ENCODE measurements around the gene NLGN1.

Gene NLGN1

DNA sequence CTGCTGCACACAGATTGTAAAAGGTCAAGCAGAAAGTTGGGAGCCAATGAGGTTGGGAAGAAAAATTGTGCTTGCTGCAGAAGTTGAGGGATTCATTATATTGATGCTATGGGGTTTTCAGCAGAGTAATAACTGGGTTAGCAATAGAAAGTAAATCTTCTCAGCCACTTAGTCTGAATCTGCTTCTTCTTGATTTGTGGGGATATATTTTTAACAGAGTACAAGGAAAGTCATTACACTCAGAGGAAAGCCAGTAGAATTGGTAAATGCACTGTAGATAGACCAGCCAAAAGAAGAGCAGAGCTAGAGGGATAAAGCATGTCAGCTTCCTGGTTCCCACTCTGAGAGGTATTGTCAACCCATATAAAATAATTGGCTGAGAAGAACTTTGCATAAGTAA lies 663.6 kb downstream of the NLGN1 start:
- DNase-seq (ENCODE audit: low read depth in 2 of 3, low spot score in 2 of 3): no peak

DNA sequence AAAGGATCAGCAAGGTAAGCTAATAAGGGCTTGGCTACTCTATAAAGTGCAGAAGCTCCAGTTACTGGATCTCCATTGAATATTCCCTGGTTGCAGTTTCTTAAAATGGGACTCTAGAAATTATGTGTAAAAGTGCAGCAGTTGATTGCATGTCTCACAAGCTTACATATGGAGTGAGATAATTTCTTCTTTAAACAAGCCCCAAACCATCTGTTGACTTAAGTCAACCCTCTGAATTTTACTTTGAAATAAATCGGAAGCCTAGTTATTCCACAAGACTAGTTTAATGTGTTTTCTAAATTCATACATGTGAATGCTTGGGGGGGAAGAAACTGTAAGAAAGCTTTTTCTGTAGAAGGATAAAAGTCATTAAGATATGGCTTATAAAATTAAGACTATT lies 664.2 kb downstream of the NLGN1 start:
- no peak for DNase-seq (ENCODE audit: low read depth in 2 of 3, low spot score in 2 of 3)

DNA sequence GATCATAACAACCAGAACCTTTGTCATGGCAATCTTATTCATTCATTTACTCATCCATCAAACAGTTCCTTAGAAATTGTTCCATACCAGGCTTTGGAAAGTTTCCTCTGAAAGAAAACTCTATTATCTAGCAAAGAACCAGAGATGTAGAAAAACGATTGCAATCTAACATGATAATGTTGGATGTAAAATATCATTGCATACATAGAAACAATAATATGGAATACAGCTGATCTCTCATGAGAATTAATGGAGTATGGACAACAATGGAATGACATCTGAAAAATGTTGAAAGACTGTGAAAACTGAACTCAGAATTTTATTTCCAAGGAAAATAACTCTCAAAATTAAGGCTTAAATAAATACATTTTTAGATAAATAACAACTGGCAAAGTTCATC lies 665.4 kb downstream of the NLGN1 start:
- DNase-seq (ENCODE audit: low read depth in 2 of 3, low spot score in 2 of 3): no peak

DNA sequence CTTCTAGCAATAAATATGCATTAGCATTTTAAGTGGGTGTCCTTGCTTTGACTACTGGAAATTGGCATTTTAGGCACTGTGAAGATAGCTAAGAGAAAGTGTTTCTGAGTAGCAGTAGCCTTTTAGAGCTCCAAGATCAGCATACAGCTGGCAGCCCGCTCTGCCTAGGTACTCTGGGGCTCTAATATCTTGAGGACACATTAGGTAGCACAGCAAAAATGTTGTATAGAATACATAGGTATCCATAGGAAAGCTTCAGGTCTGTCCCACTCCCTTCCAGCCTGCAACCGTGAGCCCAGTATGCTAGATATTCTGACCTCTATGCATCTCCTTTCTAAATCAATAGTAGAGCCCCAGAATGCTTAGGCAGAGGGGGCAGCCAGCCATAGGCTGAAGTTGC lies 670.5 kb downstream of the NLGN1 start:
- DNase-seq (ENCODE audit: low read depth in 2 of 3, low spot score in 2 of 3): no peak

DNA sequence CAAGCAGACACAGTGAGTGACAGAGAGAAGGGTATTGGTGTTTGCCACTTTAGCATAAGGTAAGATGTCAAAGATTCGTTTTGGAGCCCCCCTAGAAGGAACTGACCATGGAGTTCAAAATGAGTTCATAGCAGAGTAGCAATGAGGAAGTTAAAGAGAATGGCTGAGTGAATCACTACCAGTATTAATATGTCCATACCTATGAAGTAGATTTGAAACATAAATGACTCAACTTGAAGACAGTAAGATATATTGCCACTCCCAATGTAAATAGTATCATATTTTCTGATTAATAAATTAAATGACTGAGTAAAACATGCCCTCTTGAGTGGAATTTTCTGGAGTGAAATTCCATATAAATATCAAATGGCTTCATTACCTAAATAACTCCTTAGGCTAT lies 675.1 kb downstream of the NLGN1 start:
- DNase-seq (ENCODE audit: low read depth in 2 of 3, low spot score in 2 of 3): no peak

DNA sequence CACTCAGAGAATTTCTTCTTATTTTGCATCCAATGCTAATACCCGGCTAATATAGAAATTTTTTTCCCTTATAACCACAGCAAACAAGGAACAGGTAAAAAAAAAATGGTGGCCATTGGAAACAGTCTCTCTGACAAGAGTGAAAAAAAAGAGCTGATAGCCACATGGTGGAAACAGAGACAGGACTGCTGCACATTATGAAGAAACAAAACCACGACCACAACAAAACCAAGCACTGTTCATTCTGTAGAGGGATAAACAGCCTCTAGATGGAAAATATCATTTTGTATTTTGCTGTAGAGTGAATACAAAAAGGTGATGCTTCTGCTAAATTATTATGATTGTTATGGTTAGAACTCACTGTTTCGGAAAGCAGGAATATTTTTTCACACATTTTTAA lies 686.2 kb downstream of the NLGN1 start:
- no peak for DNase-seq (ENCODE audit: low read depth in 2 of 3, low spot score in 2 of 3)

DNA sequence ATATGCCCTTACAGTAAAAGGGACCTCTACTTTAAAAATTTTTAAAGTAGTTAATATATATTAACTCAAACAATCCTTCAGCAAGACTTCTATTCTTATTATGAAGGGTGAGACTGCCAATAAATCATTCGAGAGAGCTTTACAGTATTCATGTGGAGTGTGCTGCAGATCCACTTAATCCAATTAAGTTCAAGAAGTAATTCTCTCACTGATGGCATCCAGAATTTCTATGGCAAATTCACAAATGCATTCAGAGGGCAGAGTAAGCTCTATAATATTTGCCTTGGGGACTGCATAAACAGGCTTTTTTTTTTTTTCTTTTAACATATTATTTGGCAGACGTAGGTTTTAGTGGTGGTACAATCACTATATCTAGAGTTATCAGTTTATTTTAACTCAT lies 692.0 kb downstream of the NLGN1 start:
- DNase-seq (ENCODE audit: low read depth in 2 of 3, low spot score in 2 of 3): no peak

DNA sequence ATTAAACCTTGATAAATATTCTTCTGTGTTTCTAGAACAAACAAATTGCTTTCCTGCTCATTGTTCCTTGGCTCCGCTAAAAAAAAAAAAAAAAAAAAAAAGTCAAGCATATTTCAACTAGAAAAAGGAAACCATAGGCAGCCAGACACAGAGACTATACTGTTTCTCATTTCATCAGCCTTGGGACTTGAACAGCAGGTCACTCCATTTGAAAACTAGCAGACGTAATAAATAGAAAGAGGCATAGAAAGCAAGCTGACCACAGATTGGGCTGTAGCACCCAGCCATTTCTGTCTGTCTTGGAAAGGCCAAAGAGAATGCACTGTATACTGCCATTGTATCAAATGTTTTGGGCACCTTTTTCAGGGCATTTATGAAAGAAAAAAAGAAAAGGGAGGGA lies 697.1 kb downstream of the NLGN1 start:
- no peak for DNase-seq (ENCODE audit: low read depth in 2 of 3, low spot score in 2 of 3)

DNA sequence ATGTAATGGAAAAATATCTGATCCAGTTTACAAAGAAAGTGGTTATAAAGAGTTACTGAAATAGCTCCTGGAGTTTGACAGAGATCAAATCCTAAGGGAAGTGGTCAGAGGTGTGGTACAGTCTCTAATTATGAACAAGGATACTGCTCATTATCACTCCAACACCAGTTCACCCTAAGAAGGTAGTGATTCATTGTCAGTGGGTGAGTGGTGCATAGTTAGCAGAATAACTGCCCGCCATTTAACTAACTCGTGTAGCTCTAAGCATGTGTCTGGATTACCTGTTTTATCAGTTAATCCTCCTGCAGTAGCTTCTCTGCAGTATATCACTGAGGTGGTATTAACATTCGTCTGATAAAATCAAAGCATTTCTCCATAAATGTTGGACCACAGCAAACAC lies 700.1 kb downstream of the NLGN1 start:
- DNase-seq (ENCODE audit: low read depth in 2 of 3, low spot score in 2 of 3): no peak

DNA sequence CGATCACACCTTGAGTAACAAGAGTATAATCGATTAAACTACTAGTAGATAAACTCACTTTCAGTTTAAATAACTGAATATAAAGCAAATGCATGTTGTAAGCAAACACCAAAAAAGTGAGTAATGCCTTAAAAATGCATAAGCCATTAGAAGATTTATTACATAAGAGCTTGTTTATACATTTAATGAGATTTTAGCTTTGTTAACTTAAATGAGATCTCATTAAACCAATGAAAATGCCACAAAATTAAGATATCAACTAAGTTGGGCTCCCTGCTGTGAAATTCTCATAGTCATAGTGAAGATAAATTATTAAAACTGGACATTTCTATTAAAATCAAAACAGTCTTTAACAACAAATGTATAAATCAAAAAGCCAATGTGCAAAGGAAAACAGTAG lies 701.2 kb downstream of the NLGN1 start:
- DNase-seq (ENCODE audit: low read depth in 2 of 3, low spot score in 2 of 3): no peak

DNA sequence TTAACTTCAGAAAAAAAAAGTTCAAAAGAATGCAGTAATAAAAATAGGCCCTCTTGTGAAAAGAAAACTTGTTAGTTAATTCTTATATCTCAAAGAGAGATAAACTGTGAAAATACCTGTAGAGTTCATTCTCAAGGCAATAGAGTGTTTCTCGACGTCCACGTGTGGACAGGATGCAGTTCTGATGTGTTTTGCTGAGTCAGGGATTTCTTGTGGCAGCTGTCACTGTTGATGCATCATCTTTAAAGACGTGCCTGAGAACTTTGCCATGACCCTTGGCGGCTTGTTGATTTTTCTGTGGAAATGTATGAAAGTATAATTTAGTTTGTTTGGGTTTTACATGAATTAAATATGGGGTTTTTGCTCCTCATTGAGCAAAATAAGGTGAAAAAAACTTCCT lies 702.2 kb downstream of the NLGN1 start:
- DNase-seq (ENCODE audit: low read depth in 2 of 3, low spot score in 2 of 3): no peak

DNA sequence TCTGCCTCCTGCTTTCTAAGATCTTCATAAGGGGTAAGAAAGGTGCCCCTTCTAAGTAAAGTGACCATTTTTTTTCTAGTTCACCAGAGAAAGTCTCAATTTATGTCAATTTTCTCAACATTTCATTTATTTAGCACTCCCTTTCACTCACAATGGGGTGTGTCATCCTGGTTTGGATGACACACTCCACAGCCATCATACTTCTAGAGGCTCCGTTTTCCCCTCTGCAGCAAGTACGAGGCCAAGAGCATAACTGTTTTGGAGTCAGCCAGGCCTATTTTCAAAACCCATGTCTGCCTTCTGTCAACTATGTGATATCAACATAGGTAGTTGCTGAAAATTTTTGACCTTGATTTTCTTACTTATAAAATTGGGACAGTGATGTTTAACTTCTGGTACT lies 703.2 kb downstream of the NLGN1 start:
- DNase-seq (ENCODE audit: low read depth in 2 of 3, low spot score in 2 of 3): no peak

DNA sequence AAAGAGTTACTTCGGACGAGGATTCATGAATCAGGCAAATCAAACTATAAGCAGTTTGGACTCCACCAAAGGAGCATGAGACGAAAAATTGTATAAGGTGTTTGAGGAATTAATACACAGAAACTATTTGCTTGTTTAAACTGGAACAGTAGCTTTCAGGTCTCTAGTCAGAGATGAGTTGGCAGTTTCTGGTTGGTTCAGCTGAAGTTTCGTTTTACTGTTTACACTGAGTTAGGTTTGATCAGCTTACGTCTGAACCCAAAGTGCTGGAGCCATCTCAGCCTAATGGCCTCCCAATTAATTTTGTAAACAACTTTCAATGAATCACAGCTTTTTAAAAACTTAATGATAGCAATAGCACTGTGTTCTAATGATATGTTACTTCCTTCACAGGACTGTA lies 703.7 kb downstream of the NLGN1 start:
- DNase-seq (ENCODE audit: low read depth in 2 of 3, low spot score in 2 of 3): no peak

DNA sequence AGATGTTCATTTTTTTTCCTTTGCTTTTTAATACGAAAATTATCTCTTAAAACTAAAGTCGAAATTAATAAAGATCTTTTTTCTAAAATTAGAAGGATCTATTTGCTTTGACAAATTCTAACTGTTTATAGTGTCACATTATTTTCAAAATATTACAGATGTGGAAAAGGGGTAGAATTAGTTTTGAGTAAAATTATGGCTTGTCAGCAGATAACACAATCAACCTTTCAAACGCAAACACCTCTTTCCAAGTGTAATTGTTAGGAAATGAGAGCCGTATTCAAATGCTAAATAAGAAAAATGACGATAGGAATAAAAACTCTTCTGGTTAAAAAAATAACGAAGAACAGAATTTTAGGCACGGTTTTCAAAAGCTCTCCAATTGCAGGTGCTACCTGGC lies 704.7 kb downstream of the NLGN1 start:
- DNase-seq (ENCODE audit: low read depth in 2 of 3, low spot score in 2 of 3): no peak

DNA sequence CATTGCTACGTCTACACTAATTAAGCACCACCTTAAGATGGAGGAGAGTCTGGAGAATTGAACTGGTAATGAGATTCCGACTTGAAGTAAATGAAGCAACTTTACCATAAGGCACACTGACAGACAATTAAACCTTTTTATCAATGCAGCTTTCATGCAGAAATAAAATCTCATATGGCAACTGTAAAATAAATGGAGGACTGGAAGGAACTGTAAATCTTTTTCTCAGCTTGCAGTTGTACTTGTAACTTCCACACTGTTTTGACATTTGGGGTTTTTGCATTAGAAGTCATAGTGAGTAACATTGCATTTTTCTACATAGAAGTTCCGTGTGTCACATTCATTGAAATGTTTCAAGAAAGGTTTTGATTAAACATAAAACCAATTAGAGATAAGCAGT lies 705.3 kb downstream of the NLGN1 start:
- no peak for DNase-seq (ENCODE audit: low read depth in 2 of 3, low spot score in 2 of 3)

DNA sequence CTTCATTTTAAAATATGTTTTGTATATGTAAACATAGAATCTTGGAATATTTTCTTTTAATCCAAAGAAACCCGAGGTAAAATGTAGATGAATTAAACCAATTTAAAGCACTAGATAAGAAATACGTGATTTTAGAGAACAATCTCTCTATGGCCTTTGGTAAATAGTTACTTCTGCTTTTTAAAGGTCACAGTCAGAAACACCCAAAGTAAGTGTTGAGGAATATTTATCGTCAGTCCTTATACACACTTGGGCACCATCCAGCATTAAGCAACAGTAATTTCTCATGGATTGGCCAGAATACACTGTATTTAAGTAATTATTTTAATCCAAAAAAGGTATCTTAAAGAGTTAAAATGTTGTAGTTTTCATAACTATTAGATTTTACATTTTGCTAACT lies 713.2 kb downstream of the NLGN1 start:
- no peak for DNase-seq (ENCODE audit: low read depth in 2 of 3, low spot score in 2 of 3)

DNA sequence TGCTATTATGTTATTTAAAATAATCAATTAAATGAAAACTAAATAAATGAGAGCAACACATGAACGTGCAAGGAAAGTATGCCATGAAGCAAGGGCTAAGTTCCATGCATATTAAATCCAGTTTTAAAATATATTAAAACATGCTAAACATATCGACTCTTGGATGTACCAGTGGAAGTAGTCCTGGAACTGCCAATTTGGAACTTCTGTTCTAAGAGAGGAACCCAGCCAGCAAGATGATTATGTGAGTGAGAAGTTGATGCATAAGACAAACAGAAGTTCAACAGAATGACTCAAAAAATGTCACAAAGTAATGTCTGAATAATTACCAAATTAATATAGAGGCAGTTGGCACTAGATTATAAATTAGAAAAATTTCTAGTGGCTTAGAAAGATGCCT lies 714.2 kb downstream of the NLGN1 start:
- no peak for DNase-seq (ENCODE audit: low read depth in 2 of 3, low spot score in 2 of 3)

DNA sequence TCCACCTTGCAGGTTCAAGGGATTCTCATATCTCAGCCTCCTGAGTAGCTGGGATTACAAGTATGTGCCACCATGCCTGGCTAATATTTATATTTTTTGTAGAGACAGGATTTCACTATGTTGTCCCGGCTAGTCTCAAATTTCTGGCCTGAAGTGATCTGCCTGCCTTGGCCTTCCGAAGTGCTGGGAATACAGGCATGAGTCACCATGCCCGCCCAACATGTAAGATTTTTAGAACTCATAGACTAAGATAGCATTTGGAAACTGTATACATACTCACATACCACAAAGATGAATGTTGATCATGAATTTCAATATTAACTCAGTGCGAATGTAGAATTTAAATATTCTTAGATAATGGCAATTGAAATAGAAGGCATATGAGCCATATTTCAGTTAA lies 718.9 kb downstream of the NLGN1 start:
- DNase-seq (ENCODE audit: low read depth in 2 of 3, low spot score in 2 of 3): no peak

DNA sequence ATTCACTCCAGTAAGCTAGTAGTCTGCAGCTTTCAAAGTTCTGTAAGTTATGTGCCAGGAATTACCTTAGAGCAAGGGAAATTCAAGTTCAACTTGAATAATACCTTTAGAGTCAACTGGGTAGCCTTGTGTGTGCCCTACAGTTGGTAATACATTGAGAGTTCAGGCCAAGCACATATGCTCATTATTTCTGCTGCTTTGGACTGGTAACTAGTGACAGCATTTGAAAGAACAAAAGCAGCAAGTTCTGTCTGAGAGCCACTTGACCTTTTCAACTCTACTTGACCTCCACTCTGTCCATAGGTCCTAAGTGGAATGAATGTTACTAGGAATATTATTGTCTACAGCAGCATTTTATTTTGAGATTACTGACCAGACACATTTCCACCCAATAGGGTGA lies 723.5 kb downstream of the NLGN1 start:
- DNase-seq (ENCODE audit: low read depth in 2 of 3, low spot score in 2 of 3): no peak

DNA sequence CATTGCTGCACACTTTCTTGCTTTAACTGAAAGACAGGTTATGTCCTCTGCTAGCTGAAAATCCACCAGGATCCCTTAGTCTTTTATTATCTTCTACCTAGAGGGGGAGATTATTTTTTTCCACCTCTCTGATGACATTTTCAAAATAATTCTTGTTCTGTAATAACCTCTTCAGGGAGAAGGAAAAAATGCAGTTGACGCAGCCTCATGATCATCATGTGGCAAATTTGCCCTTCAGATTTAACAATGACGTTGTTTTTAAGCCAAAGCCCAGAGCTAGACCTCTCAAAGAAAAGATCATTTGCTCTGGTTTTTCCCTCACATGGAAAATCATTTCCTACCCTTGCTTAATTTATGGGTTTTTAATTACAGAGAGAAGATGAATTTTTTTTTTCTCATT lies 724.9 kb downstream of the NLGN1 start:
- DNase-seq (ENCODE audit: low read depth in 2 of 3, low spot score in 2 of 3): no peak

DNA sequence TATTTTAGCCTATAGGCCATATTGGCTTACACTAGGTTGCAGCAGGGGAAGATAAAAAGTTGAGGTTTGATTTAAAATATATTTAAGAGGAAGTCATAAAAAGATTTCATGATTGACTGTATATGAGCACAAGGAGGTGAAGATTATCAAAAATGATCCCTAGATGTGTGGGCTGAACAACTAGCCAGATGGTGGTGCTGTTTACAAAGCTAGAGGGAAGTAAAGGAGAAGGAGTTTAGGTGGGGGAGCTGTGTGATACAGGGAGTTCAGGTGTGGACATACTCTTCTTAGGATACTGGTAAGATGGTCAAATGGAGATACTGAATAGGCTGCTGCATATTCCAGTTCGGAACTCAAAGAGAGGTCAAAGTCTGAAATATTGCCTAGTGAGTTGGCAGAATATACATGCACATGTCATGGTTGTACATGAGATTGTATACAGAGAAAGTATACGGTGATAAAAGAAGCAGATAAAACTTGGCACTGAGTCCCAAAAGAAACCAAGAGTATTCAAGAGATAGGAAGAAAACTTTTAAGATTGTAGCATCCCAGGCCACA lies 727.8 kb downstream of the NLGN1 start:
- no peak for DNase-seq (ENCODE audit: low read depth in 2 of 3, low spot score in 2 of 3)

DNA sequence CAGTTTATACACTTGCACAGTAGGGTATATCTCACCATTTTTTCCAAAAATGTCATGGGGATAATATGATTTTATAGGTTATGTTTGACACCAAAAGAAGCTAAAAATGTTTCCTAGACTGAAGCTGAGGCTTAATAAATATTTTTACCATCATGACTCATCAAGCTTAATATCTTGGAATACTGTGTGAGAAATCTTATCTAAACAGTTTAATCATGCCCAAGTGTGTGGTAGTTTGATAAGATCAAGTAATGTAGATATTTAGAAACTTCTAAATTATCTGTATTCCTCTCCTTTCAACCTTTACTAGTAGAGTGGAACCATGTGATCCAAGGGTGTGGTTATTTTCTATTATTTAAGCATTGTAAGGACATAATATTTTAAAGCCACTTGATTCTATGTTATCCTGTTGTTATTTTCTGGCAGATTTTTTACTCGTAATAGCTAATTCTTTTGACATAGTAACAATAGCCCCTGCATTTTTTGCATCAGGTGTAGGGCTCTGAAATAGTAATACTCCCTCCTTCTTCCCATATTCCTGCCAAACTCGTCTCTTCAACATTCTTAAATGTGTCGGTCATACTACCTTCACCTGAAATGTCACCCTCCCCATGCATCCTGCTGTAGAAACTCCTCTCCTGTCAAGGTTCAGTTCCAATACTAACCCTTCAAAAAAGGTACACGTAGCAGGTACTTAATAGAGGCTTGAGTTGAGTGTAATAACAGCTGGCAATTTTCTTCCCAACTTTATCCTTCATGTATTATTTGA lies 729.6 kb downstream of the NLGN1 start:
- DNase-seq (ENCODE audit: low read depth in 2 of 3, low spot score in 2 of 3): no peak

DNA sequence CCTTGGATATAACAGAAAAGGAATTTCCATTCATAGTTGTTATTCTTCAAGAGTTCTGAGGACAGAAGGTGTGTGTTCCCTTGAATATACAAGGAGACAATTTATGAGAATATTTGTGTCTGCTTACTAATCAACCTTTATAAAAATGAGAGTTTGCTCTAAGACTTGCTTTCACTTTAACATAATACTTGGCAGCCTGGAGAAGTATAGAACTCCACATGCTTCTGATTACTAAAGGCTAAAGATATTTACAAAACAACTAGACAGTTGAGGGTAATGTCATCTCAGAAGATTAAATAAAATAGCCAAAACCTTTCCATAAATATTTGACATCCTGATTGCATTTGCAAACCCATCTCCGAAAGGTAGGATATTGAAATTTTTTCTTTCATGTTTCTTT lies 734.5 kb downstream of the NLGN1 start:
- DNase-seq (ENCODE audit: low read depth in 2 of 3, low spot score in 2 of 3): no peak

Measured in activated CD8-positive, alpha-beta memory T cell treated with anti-CD3 and anti-CD28 coated beads for 48 hours (primary cell).